ENCODE results near the gene CREBRF. TPM values are rescaled to one million over a fixed set of nuclear protein-coding genes. Genes with fewer than 3 reads are reported as not detected.

CREBRF gene
- polyA plus RNA-seq, 1 donor from 2014 or later, result 53.6 TPM

- peaks cover 6% of the 10 kb centered on the region for H3K27me3 Mint-ChIP-seq
- H3K4me1 Mint-ChIP-seq, result no peaks in the 10 kb centered on the region
- peaks cover 0 to 3% (median 1%) of the 10 kb centered on the region in 3 donors for H3K9me3 Mint-ChIP-seq
- H3K27ac Mint-ChIP-seq, result no peak overlapping the region
- H3K36me3 Mint-ChIP-seq, result peaks cover 3% of the 10 kb centered on the region
- no peak overlapping the region for H3K4me3 Mint-ChIP-seq
Observed at GRCh38 chr5:173180331-173180730, 124.2 kb downstream of the CREBRF start.

DNA sequence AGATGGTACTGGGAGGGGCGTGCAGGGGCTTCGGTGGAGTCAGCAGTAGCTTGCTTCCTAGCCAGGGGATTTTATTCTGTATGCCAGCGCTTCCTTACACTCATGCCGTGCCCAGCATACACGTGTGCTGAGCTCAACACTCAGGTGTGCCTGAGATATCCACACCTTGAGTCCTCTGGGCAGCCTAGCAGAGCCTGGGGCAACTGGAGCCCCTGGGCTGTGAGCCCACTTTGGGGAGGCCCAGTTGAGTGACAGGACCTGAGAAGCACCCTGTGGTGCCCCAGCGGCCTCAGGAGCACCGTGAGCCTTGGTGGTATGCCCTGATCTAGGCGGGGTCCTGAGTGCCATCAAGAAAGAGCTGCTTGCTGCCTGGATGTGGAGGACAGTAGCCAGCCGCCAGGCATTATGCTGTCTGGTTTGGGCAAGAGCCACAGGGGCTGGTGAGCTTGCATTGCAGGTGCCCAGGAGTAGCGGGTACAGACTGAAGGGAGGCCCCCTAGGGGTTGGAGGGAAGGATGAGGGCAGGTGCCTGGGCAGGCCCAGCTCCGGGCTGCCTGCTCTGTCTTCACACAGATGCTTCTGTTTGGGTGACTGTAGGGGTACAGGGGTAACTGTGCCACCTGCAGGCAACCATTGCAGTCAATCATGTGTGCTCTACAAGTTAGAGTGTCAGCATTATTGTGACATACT is 131.0 kb downstream of the CREBRF start:
- H3K27ac Mint-ChIP-seq, result no peak overlapping the region
- peaks cover 5% of the 10 kb centered on the region for H3K27me3 Mint-ChIP-seq
- peaks cover 0 to 1% (median 0%) of the 10 kb centered on the region in 3 donors for H3K9me3 Mint-ChIP-seq
- no peaks in the 10 kb centered on the region for H3K36me3 Mint-ChIP-seq
- no peaks in the 10 kb centered on the region for H3K4me1 Mint-ChIP-seq
- no peak overlapping the region for H3K4me3 Mint-ChIP-seq

DNA sequence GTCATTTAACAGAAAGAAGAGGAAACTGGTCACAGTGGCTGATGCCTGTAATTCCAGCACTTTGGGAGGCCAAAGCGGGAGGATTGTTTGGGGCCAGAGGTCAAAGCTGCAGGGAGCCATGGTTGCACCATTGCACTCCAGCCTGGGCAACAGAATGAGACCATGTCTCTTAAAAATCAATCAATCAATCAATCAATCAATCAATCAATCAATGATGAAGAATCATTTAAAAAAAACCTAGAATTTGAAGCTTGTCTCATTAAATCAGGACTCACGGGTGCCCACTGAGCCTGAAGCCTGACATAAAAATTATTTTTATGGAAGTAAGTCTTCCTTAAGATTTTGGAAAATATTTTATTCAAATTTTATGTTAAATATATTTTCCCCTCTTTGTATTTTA is 132.1 kb downstream of the CREBRF start:
- H3K27me3 Mint-ChIP-seq, result peaks cover 5% of the 10 kb centered on the region
- H3K9me3 Mint-ChIP-seq, result peaks cover 0 to 1% (median 0%) of the 10 kb centered on the region in 3 donors
- H3K36me3 Mint-ChIP-seq, result no peaks in the 10 kb centered on the region
- no peaks in the 10 kb centered on the region for H3K4me1 Mint-ChIP-seq
- H3K27ac Mint-ChIP-seq, result no peak overlapping the region
- no peak overlapping the region for H3K4me3 Mint-ChIP-seq

Other genes with a start within 250 kb of the CREBRF start
- 55.8 TPM for gene ERGIC1, start 222.1 kb upstream of the CREBRF start, polyA plus RNA-seq
- gene RPL26L1, start 96.9 kb upstream of the CREBRF start, polyA plus RNA-seq, result 27.9 TPM
- 427 TPM for gene ATP6V0E1, start 72.6 kb upstream of the CREBRF start, polyA plus RNA-seq
- gene BNIP1, start 88.2 kb downstream of the CREBRF start, polyA plus RNA-seq, result 10.2 TPM
- gene NKX2-5, start 178.9 kb downstream of the CREBRF start, polyA plus RNA-seq, result not detected